Kidney tubule cell (primary cell): ENCODE results near the gene HSD17B3.
A peak's percentile ranks its signal among the peaks of the same experiment; 100 is the strongest.
"Not testable (repeated sequence)": the region's sequence is repeated elsewhere in the genome, so short reads cannot be mapped to it uniquely, and the experiment has no call there.

ENCODE experiments used
- DNase-seq: peaks from one replicate; pipeline ENCODE4 v3.0.0-alpha.2; 2018; ENCODE audit warnings: low spot score

HSD17B3 gene

GRCh38 chr9:96302021-96302420, at the start of gene HSD17B3:
HSD17B3 (minus strand) TSS chr9:96302176; CDS start chr9:96302104, 72 bp downstream.
- no peak for DNase-seq

- DNase-seq, result no peak
These were observed 48.9 kb upstream of the HSD17B3 start for GRCh38 chr9:96350866-96351265.

DNA sequence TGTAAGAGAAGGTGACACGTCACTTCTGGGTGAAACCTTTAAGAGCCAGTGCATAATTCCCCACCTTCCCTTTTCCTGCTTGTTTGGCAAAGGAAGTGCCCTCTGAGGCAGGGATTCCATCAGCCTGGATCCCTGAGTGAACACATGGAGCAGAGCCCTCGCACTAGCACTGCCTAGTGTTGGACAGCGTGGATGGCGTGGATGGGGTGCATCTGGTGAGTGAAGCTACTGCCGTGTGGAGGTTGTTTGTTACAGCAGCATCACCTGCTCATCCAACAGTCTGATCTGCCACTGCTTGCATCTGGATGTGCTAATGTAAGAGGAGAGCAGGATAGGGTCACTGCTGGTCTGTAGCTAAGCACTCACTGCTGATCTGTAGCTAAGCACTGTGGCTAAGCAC, 46.3 kb upstream of the HSD17B3 start:
- no peak for DNase-seq

DNA sequence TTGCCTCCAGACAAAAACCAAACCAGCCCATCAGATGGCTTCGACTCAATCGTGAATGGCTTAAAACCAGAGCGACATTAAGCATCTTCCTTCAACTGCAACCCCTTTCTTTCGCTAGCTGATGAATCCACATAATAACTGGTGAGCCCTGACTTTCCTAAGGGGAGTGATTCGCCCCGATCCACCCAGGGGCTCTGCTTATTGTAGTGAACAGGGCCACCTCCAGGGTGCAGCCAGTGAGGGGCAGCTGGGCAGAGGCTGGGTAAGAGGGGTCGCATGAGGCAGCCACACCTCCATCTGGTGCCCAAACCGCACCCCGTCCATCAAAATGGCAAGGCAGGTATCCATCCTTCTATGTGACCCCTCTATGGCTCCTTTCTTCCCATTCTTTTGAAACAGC, 43.6 kb upstream of the HSD17B3 start:
- no peak for DNase-seq

GRCh38 chr9:96344458-96345180, 42.6 kb upstream of the HSD17B3 start:
- DNase-seq, result peak; percentile 94

- no peak for DNase-seq
These were observed 41.8 kb upstream of the HSD17B3 start for GRCh38 chr9:96343515-96344360.

DNA sequence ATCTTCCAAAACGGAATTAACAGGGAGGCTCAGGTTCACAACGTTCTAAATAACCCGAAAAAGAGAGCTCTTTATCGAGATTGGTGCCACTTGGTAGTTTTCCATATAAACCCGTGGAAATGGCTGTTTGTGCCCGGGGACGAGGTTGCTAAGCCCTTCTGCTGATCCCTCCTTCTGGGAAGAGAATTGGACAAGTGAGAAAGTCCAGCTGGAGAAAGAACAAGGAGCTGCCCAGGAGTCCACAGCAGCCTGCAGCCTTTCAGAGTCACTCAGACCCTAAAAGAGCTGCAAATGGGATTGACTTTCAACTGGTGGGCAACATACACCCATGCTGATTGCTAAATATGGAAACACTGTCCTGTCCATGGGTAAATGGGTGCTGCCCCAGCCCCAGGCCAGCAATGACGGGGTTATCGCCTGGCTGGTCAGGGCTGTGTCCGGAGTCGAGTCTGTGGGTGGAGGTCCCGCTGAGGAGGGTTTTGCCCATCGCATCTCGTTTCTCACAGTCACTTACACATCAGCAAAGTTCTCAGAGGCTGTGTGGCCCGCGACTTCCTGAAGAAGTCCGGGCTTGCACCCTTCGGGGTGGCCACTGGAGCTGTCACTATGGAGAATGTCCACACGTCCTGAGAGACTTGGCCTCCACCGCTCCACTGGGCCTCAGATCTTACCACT, 40.7 kb upstream of the HSD17B3 start:
- DNase-seq, result no peak

- no peak for DNase-seq
These were observed 38.7 kb upstream of the HSD17B3 start for GRCh38 chr9:96340707-96341106.

GRCh38 chr9:96338299-96338698, 36.3 kb upstream of the HSD17B3 start:
- DNase-seq, result no peak

GRCh38 chr9:96333958-96334357, 32.0 kb upstream of the HSD17B3 start:
- no peak for DNase-seq

GRCh38 chr9:96331236-96331947, 29.4 kb upstream of the HSD17B3 start:
- DNase-seq, result peak; percentile 83

GRCh38 chr9:96327694-96328352, 25.8 kb upstream of the HSD17B3 start:
- DNase-seq, result peak; percentile 69

GRCh38 chr9:96323169-96323568, 21.2 kb upstream of the HSD17B3 start:
- DNase-seq, result no peak

- not testable (repeated sequence) for DNase-seq
These were observed 20.8 kb upstream of the HSD17B3 start for GRCh38 chr9:96322736-96323135.

- DNase-seq, result not testable (repeated sequence)
These were observed 20.2 kb upstream of the HSD17B3 start for GRCh38 chr9:96322210-96322609.

DNA sequence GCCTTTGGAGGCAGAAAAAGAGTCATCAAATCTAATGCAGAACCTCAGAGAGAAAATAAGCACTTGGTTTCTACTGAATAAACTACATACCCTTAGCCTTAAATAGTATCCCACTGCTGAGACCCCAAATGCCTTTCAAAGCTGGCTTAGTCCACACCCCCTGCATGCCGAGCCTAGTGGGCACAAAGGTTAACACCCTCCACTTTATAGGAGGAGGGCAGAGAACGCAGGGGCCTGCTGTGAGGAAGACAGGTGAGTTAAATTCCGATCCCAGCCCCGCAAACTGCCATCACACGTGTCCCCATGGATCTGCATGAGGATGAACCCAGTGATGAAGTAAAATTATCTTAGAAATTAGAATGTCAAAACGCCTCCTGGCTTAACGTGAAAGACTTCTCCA, 19.5 kb upstream of the HSD17B3 start:
- DNase-seq, result no peak

DNA sequence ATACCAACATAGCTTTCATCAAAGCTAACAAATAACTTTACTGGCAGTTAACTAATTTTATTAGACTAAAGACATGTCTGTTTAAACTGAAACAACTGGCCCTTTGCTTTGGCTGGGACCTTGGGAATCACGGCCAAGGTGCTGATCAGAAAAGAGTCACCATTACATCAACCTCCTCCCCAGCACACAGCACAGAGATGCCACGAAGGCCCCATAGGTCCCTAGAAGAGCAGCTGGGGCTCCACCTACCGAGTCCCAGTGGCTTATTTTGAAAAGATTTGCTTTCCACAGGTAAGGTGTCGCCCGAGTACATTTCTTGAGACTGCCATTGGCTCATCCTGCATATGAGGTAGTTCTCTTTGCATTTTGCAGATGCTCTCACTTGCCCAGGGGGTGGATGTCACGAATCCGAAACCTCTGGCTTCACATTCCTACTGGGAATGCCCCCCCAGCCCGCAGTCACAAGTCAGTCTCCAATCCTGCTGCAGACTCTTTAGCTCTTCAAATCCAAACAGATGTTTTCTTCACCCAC, 18.8 kb upstream of the HSD17B3 start:
- DNase-seq, result no peak

DNA sequence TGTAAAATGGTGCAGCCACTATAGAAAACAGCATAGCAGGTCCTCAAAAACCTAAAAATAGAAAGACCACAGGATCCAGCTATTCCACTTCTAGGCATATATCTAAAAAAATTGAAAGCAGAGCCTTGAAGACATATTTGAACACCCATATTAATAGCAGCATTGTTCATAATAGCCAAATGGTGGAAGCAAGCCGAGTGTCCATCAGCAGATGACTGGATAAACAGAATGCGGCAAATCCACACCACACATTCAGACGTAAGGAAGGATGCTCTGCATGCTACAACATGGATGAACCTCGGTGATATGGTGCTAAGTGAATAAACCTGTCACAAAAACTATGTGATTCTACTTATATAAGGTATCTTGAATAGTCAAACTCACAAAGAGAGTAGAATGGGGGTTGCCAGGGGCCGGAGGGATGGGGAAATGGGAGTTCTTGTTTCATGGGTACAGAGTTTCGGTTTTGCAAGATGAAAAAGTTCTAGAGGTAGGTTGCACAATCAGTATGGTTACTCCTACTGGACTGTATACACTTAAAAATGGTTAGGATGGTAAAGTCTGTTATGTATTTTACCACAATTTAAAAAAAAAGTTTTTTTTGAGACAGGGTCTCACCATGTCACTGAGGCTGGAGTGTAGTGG, 17.1 kb upstream of the HSD17B3 start:
- no peak for DNase-seq

GRCh38 chr9:96317335-96317980, 15.5 kb upstream of the HSD17B3 start:
- peak; percentile 55 for DNase-seq

DNA sequence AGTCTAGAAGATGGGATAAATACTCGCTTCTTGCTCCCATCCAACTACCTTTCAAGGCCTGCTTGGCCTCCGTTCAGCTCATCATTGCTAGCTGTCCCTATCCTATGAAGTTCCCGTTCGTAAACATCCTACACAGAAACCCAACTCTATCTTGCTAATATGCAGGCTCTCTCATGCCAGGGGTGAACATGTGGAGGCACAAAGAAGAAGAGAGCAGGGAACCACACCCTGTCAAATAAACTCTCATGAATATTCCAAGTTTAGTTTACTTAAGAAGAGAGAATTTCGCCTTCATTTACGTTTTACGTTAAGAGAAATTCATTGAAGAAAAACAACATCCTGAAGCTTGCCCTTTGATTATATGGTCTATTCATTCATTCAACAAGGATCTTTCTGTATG, 7.9 kb upstream of the HSD17B3 start:
- DNase-seq, result no peak
